GM12892 (cell line): ENCODE measurements around the gene ARSD.

Source experiments
- POLR2A ChIP-seq: IDR thresholded peaks from 2 replicates; pipeline ENCODE4 v1.6.1; 2011; ENCODE audit warnings: low read depth, low read length, control low read depth
- POLR2AphosphoS5 ChIP-seq: IDR thresholded peaks from 2 replicates; pipeline ENCODE4 v1.6.1; 2011; ENCODE audit warnings: low read depth, low read length, control low read depth

- no peak for TF ChIP-seq POLR2AphosphoS5
- TF ChIP-seq POLR2A: no peak
Measured at GRCh38 chrX:2902841-2903240, 26.3 kb downstream of the ARSD start.
